ENCODE measurements around the gene ITPKC. TPM values are rescaled to one million over a fixed set of nuclear protein-coding genes. Genes with fewer than 3 reads are reported as not detected.
A peak's percentile ranks its signal among the peaks of the same experiment; 100 is the strongest.

ITPKC gene
- polyA plus RNA-seq, 1 donor from 2014 or later, result 16.8 TPM

DNA sequence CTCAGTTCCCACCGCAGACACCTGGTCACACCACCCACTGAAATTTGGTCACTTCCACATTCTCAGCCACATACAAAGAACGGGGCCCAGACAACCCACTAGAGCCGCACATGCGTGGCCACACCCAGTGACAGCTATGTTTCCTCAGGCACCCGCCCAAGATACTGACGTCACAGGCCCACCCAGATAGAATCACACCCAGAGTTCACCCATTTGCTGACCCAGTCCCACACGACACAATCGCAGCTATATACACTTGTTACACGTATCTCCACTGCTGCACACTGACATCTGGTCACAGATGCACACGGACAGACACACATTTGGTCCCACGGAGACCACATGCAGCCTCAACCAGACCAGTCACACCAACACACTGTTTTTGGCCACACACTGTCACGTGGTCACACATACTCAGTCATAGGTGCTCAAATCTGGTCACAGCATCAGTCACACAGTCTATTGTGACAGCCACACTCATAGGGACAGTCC lies 29.3 kb upstream of the ITPKC start:
- Histone ChIP-seq H3K9ac (ENCODE audit: low read length) (no peak overlapping the region), H3K79me2 (replicated peaks; ENCODE audit: insufficient read depth, low read length) (peaks cover 21% of the 10 kb centered on the region), H3K27ac (ENCODE audit: low read length) (no peak overlapping the region), H3K4me3 (ENCODE audit: low read length) (peak overlapping the region; percentile 81), H3K36me3 (ENCODE audit: insufficient read depth, low read length) (no peaks in the 10 kb centered on the region), H3K9me3 (ENCODE audit: low read length) (no peaks in the 10 kb centered on the region), H3F3A (ENCODE audit: insufficient read depth, low read length, poor library complexity, severe bottlenecking) (no peaks in the 10 kb centered on the region), H2AFZ (ENCODE audit: low read depth, low read length) (no peak overlapping the region), H3K4me2 (ENCODE audit: low read length) (no peak overlapping the region), H3K27me3 (ENCODE audit: insufficient read depth, low read depth, low read length) (no peaks in the 10 kb centered on the region), H4K20me1 (ENCODE audit: insufficient read depth) (no peaks in the 10 kb centered on the region), H3K9me2 (ENCODE audit: insufficient read depth, low read length) (no peaks in the 10 kb centered on the region)
- TF ChIP-seq POLR2AphosphoS5 (IDR thresholded peaks at IDR 0.05) (peak; percentile 24), TAF1 (IDR thresholded peaks at IDR 0.05; ENCODE audit: low read depth) (no peak)

DNA sequence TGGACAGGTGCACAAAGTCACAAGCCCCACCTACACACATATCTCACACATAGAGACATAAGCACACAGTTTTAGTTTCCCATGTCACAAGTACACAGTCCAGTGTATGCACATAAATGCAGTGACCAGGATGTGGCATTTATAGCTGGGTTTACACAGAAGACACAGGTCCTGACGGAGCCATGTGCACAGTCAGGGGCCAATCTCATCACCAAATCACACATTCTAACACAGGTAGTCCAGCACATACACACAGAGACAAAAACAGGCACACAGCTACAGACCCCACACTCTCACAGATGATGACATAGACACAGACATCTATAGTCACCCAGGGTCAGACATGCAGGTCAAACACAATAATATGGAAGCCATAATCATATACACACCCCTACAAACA lies 28.6 kb upstream of the ITPKC start:
- Histone ChIP-seq H3F3A (ENCODE audit: insufficient read depth, low read length, poor library complexity, severe bottlenecking) (no peaks in the 10 kb centered on the region), H3K27me3 (ENCODE audit: insufficient read depth, low read depth, low read length) (no peaks in the 10 kb centered on the region), H3K9me2 (ENCODE audit: insufficient read depth, low read length) (no peaks in the 10 kb centered on the region), H3K4me3 (ENCODE audit: low read length) (peak overlapping the region; percentile 81), H4K20me1 (ENCODE audit: insufficient read depth) (no peaks in the 10 kb centered on the region), H3K27ac (ENCODE audit: low read length) (peak overlapping the region; percentile 41), H3K79me2 (replicated peaks; ENCODE audit: insufficient read depth, low read length) (peaks cover 21% of the 10 kb centered on the region), H2AFZ (ENCODE audit: low read depth, low read length) (no peak overlapping the region), H3K36me3 (ENCODE audit: insufficient read depth, low read length) (no peaks in the 10 kb centered on the region), H3K9ac (ENCODE audit: low read length) (peak overlapping the region; percentile 87), H3K4me2 (ENCODE audit: low read length) (peak overlapping the region; percentile 93), H3K9me3 (ENCODE audit: low read length) (no peaks in the 10 kb centered on the region)
- no peak for TF ChIP-seq MXI1 (conservative IDR thresholded peaks at IDR 0.05; ENCODE audit: poor library complexity, severe bottlenecking)
- TF ChIP-seq, protein P1, sequence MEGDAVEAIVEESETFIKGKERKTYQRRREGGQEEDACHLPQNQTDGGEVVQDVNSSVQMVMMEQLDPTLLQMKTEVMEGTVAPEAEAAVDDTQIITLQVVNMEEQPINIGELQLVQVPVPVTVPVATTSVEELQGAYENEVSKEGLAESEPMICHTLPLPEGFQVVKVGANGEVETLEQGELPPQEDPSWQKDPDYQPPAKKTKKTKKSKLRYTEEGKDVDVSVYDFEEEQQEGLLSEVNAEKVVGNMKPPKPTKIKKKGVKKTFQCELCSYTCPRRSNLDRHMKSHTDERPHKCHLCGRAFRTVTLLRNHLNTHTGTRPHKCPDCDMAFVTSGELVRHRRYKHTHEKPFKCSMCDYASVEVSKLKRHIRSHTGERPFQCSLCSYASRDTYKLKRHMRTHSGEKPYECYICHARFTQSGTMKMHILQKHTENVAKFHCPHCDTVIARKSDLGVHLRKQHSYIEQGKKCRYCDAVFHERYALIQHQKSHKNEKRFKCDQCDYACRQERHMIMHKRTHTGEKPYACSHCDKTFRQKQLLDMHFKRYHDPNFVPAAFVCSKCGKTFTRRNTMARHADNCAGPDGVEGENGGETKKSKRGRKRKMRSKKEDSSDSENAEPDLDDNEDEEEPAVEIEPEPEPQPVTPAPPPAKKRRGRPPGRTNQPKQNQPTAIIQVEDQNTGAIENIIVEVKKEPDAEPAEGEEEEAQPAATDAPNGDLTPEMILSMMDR (IDR thresholded peaks at IDR 0.05; ENCODE audit: poor library complexity, severe bottlenecking), result no peak
- TF ChIP-seq TAF1 (IDR thresholded peaks at IDR 0.05; ENCODE audit: low read depth), result no peak
- TF ChIP-seq EZH2 (IDR thresholded peaks at IDR 0.05; ENCODE audit: borderline replicate concordance, insufficient read depth, low read length, poor library complexity, severe bottlenecking), result no peak
- TF ChIP-seq RAD21 (conservative IDR thresholded peaks at IDR 0.05), result no peak
- TF ChIP-seq SMC3 (conservative IDR thresholded peaks at IDR 0.05; ENCODE audit: poor library complexity), result no peak
- no peak for TF ChIP-seq POLR2AphosphoS5 (IDR thresholded peaks at IDR 0.05)
- TF ChIP-seq, protein P2, sequence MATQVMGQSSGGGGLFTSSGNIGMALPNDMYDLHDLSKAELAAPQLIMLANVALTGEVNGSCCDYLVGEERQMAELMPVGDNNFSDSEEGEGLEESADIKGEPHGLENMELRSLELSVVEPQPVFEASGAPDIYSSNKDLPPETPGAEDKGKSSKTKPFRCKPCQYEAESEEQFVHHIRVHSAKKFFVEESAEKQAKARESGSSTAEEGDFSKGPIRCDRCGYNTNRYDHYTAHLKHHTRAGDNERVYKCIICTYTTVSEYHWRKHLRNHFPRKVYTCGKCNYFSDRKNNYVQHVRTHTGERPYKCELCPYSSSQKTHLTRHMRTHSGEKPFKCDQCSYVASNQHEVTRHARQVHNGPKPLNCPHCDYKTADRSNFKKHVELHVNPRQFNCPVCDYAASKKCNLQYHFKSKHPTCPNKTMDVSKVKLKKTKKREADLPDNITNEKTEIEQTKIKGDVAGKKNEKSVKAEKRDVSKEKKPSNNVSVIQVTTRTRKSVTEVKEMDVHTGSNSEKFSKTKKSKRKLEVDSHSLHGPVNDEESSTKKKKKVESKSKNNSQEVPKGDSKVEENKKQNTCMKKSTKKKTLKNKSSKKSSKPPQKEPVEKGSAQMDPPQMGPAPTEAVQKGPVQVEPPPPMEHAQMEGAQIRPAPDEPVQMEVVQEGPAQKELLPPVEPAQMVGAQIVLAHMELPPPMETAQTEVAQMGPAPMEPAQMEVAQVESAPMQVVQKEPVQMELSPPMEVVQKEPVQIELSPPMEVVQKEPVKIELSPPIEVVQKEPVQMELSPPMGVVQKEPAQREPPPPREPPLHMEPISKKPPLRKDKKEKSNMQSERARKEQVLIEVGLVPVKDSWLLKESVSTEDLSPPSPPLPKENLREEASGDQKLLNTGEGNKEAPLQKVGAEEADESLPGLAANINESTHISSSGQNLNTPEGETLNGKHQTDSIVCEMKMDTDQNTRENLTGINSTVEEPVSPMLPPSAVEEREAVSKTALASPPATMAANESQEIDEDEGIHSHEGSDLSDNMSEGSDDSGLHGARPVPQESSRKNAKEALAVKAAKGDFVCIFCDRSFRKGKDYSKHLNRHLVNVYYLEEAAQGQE (IDR thresholded peaks at IDR 0.05; ENCODE audit: borderline replicate concordance), result no peak
- TF ChIP-seq EP300 (conservative IDR thresholded peaks at IDR 0.05; ENCODE audit: poor library complexity, severe bottlenecking), result no peak

DNA sequence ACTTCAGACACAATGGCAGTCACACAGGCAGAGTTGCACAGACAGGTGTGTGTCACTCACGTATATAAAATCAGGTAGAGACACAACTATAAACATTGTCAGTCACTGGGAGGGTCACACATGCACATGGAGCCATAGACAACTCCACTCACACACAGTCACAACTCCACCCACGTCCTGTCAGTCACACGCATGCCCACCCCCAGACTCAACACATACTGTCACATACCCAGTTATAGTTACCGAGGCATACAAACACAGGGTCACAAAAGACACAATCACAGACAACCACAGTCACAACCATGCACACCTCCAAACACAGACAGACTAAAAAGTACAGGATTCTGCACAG lies 27.9 kb upstream of the ITPKC start:
- peak overlapping the region; percentile 87 for H3K9ac ChIP-seq (ENCODE audit: low read length)
- no peaks in the 10 kb centered on the region for H4K20me1 ChIP-seq (ENCODE audit: insufficient read depth)
- no peaks in the 10 kb centered on the region for H3K27me3 ChIP-seq (ENCODE audit: insufficient read depth, low read depth, low read length)
- H3K4me2 ChIP-seq (ENCODE audit: low read length), result peak overlapping the region; percentile 93
- H3K4me3 ChIP-seq (ENCODE audit: low read length), result peak overlapping the region; percentile 81
- no peak for TF ChIP-seq EZH2 (IDR thresholded peaks at IDR 0.05; ENCODE audit: borderline replicate concordance, insufficient read depth, low read length, poor library complexity, severe bottlenecking)
- no peak for TF ChIP-seq POLR2AphosphoS5 (IDR thresholded peaks at IDR 0.05)
- TF ChIP-seq, protein P1 (IDR thresholded peaks at IDR 0.05; ENCODE audit: poor library complexity, severe bottlenecking), result no peak
- TF ChIP-seq, protein P2 (IDR thresholded peaks at IDR 0.05; ENCODE audit: borderline replicate concordance), result no peak
- TF ChIP-seq MXI1 (conservative IDR thresholded peaks at IDR 0.05; ENCODE audit: poor library complexity, severe bottlenecking), result no peak
- no peak for TF ChIP-seq TAF1 (IDR thresholded peaks at IDR 0.05; ENCODE audit: low read depth)
- no peak for TF ChIP-seq SMC3 (conservative IDR thresholded peaks at IDR 0.05; ENCODE audit: poor library complexity)
- no peak for TF ChIP-seq EP300 (conservative IDR thresholded peaks at IDR 0.05; ENCODE audit: poor library complexity, severe bottlenecking)
- TF ChIP-seq RAD21 (conservative IDR thresholded peaks at IDR 0.05), result no peak
- H3F3A ChIP-seq (ENCODE audit: insufficient read depth, low read length, poor library complexity, severe bottlenecking), result no peaks in the 10 kb centered on the region
- H2AFZ ChIP-seq (ENCODE audit: low read depth, low read length), result no peak overlapping the region
- peaks cover 21% of the 10 kb centered on the region for H3K79me2 ChIP-seq (replicated peaks; ENCODE audit: insufficient read depth, low read length)
- no peaks in the 10 kb centered on the region for H3K9me2 ChIP-seq (ENCODE audit: insufficient read depth, low read length)
- H3K9me3 ChIP-seq (ENCODE audit: low read length), result no peaks in the 10 kb centered on the region
- H3K36me3 ChIP-seq (ENCODE audit: insufficient read depth, low read length), result no peaks in the 10 kb centered on the region
- peak overlapping the region; percentile 41 for H3K27ac ChIP-seq (ENCODE audit: low read length)

Data from neural cell (in vitro differentiated cells).